HG03097 (cell line): ENCODE results near the gene EPHA3.

Experiments
- ATAC-seq: cut with Tn5 transposase; IDR thresholded peaks from one replicate; pipeline ENCODE4 v1.9.1; 2021; ENCODE audit not compliant: unreplicated experiment, low FRiP score

Gene EPHA3

DNA sequence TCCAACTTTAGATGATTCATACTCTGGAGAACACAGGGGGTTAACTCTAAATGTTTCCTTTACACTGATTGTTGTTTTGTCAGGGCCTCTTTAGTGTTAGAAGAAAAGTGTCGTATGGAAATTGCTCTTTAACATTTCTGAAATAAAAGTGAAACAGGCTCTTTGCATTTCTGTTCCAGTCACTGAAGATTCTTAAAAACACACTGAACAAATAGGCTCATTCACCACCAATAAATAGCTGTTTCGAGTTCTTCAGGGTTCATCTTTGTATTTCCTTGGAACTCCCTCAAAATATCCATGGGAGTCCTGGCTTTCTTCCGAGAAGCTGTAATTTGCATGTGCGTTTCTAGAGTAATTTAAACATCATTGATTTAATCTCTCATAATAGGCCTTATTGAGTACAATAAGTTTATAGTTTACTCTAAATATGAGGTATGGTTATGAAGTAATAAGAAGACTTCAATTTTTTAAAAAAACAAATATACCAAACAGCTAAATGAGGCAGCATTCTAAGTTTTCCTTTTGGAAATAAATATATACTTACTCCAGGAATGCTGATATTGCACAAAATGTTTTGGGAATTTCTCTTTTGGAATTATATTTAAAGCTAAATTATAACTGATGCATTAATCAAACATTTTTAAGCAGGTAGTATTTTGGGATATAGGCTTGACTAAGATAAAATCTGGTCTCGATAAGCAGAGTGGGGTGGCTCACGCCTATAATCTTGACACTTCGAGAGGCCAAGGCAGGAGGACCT, 327.4 kb downstream of the EPHA3 start:
- no peak for ATAC-seq

DNA sequence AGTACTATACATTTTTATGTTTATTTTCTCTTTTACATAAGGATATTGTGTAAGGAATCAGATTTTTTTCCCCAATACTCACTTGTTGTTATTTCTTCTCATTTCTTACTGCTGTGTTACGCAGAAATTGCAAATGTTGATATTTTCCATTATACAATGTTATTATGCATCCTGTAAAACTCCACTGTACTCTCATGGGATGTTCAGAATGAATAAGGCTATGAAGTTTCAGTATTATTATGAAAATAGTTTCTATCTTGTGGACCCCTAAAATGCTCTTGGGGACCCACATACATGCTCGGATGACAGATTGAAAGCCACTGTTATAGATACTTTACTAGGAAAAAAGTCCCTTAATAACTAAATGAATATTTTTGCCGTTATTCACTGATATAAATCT, 329.4 kb downstream of the EPHA3 start:
- no peak for ATAC-seq

DNA sequence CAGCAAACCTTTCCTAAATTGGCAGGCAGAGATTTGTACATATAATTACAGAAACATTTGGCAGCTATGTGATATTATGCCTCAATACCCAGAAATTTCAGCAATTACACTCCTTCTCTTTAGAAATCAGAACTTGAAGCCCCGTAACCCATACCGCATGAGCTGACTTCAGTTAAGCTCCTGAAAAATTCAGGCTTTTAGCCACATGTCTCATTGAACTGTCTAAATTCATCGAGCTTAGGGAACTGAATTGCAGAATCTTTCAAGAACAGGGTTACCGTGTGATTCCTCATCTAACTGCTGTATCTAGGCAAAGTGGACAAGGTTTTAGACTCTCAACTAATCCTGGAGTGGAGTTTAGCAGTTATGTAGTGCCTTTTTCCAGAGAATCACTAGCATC, 333.0 kb downstream of the EPHA3 start:
- ATAC-seq = no peak

- no peak for ATAC-seq
Measured at GRCh38 chr3:89441141-89441540, 333.7 kb downstream of the EPHA3 start.

DNA sequence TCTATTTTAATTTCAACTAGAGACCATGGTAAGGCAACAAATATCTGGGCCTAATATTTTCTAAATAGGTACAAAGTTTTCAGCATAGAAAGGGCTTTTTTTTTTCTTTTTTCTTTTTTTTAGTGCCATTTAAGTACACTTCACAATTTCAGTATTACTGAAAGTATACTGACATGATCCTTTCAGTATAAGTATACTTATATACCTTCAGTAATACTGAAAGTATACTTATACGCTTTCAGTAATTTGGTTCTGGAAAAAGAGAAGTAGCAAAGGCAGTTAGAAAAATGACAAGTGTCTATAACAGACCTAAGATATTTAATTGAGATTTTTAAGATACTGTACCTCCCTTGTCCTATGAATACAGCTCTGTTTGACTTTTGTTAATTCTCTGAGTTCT, 339.2 kb downstream of the EPHA3 start:
- ATAC-seq = no peak

GRCh38 chr3:89447243-89447642, 339.8 kb downstream of the EPHA3 start:
- no peak for ATAC-seq

GRCh38 chr3:89449086-89449485, 341.7 kb downstream of the EPHA3 start:
- no peak for ATAC-seq

GRCh38 chr3:89452066-89452465, 344.6 kb downstream of the EPHA3 start:
- ATAC-seq = no peak

- ATAC-seq = no peak
Measured at GRCh38 chr3:89455240-89455639, 347.8 kb downstream of the EPHA3 start.

DNA sequence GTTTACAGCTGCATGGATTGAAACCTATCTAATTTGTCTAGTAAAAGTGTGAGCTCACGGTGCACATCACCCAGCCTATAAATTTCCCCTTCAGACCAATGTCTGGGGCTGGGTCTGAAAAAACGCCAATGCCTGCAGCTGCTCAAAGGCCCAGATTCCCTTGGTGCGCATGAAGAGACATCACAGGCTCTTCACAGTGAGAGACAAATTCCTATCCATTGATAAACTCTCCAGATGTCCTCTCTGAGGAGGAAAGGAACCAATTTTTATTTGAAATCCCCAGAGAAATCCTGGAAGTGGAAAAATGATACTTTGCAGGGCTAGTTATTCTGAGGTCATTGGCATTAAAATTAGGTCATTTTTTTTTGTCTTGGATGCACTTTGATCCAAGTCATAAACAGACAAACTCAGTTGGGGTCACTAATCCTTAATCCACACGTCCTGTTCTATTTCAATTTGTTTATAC, 360.5 kb downstream of the EPHA3 start:
- no peak for ATAC-seq

DNA sequence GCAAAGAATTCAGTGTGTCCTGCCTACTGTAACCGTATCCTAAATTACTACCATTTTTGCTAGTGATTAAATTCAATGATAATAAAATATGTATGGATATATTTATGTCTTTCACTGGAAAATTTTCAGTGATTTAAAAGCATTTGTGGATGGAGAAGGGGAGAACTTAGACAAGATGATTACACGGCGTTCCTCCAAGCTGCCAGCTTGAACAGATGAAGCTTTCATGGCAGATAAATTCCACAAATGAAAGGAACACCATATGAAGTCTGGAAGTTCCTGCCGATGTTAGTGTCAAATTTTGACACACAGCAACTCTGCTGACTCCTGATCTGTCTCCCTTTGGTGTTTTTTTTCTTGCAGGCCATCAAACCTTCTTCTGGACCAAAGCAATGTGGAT, 364.7 kb downstream of the EPHA3 start:
- no peak for ATAC-seq

DNA sequence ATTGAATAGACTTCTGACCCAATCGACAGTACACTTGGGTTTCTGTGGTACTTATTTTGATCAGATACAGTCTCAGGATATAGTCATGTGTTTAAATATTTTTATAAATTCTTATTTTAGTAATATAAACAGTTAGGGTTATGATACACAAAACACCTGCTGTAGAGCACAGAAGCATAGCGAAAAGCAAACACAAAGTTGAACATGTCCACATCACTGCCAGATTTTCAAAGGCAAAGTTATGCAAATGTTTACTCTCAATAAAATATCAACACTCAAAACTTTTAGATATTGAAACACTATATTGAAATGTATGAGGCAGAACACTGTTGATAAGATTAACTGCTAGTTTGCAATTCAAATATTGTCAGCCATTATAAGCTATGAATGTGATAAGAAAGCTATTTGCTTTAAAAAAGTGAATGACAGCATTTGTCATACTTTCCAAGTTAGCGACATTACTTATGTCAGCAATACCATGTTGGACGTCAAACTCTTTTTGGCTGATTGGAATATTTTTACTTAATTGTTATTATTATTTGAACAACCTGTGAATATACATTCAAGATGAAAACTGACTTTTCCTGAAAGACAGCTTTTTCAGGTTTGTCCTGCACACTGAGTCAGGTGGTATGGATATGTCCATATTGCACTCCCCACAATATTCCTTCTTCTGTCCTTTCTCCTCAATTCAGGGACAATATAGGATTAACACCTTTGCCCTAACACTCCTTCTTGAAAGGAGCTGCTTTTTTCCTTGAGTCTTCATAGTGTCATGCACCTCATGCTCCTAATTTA, 367.1 kb downstream of the EPHA3 start:
- no peak for ATAC-seq

DNA sequence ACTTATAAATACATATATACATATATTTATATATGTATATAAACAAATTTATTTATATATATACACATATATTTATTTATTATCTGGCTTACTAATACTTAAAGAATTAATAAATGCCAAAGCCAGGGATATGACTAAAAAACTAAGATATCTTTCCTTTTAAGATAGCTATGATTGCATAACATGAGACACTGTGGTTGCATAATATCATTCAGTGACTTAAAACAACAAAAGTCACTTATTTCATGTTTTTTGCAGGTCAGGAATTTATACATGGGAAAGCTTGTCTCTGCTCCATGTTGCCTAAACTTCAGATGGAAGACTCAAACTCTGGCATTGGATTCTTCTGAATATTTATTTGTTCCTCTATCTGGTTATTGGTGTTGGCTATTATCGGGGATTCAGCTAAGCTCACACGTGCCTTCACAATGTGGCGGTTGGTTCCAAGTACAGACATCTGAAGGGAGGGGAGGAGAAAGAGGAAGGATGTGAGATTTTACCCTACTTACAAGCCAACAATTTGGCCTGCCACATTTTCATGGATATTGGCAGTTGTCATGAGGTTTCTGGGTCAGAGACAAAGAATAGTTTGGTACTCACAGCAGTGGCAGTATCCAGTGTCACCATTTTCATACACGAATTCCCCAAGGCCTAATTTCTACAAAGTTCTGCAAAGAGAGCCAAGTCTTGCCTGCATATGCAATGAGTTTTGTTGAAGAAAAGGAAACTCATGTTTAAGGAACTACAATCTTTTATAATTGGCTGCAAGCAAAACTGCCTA, 381.6 kb downstream of the EPHA3 start:
- ATAC-seq = no peak

DNA sequence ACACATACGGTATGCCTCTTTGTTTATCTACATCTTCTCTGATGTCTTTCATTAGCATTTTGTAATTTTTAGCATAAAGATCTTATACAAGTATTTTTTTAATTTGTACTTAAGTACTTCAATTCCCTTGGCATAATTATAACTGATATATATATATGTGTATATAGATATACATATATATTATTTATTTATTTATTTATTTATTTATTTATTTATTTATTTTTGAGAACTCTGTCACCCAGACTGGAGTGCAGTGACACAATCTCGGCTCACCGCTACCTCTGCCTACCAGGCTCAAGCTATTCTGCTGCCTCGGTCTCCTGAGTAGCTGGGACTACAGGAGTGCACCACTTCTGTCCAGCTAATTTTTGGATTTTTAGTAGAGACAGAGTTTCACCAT, 382.7 kb downstream of the EPHA3 start:
- no peak for ATAC-seq

DNA sequence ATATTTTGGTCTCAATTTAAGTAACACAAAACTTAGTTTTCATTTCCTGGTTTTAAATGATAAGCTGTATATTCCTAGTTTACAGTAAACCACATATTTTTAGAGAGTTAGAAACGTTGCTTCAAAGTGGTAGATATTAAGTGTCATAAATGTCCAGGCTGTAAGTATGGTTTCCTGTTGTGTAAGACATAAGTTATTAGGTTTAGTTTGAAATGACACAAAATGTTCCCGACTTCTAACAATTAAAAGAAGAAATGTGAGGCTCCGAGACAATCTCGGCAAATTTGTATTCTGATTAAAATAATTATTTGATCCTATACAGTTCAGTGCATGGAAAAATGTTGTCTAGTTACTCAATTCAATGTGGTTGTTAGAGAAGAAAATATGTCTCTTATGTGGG, 387.3 kb downstream of the EPHA3 start:
- no peak for ATAC-seq

DNA sequence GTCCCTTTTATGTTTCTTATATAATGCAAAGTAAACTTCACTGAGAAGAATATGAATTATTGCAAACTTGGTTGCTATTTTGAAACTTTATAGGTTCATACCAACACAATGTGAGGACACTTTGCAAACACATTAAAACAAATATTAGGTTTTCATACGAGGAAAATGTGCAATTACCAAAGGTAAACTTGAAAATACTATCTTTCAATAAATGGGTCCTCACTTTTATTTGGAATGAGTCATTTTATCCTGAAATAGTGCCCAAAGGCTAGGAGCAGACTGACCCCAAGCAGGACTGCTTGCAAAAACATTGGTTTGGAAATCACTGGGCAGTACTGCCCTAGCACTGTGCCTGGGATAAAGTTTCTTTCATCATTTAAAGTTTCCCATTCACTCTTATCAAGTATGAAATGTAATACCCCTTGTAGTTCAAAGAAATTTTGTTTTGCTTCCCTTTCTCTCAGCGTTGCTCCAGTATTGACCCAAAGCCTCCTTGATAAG, 396.5 kb downstream of the EPHA3 start:
- ATAC-seq = no peak

GRCh38 chr3:89504432-89504831, 397.0 kb downstream of the EPHA3 start:
- no peak for ATAC-seq

- no peak for ATAC-seq
Measured at GRCh38 chr3:89506462-89507103, 399.2 kb downstream of the EPHA3 start.

- no peak for ATAC-seq
Measured at GRCh38 chr3:89521328-89521727, 413.9 kb downstream of the EPHA3 start.

DNA sequence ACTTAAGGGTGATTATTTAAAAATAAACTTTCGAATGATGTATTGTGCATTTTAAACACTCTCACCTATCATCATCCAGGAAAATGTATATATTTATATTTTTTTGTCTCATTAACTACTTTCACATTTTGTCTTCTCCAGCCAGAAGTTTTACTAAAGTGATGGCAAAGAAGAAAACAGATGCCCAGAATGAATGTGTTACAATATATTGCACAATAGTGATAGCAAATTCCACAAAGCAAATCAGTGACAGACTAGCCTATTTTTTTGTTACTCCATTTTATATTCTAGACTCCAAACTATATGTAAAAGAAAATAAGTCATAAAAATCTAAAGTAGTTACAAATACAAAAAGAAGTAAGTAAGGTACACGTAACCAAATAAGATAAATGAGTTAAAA, 414.7 kb downstream of the EPHA3 start:
- ATAC-seq = no peak

DNA sequence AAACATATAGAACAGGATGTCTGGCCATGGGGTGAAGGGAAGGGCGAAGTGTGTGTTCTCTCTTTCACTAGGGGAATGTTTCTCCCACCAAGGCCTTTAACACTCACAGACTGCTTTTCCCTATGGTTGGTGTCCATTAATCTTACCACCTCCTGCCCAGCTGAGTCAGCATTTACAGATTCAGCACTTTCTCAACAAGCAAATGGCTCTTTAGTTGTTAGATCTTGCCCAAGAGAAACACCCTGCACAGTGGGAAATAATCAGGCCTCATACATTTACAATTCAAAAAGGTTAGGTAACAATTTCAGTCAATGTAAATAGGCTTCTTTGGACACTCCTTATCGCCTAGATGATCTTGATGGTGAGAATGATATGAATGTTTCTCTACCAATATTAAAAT, 418.2 kb downstream of the EPHA3 start:
- no peak for ATAC-seq
